Thyroid gland (tissue), 4 donors: ENCODE results near the gene FNDC3B. TPM values are rescaled to one million over a fixed set of nuclear protein-coding genes. Genes with fewer than 3 reads are reported as not detected.
A peak's percentile ranks its signal among the peaks of the same experiment; 100 is the strongest.

Experiments
- DNase-seq, 2 donors: peaks; one replicate each; pipeline ENCODE4 v3.0.0-alpha.2; 2019
- H3K27ac ChIP-seq, 3 donors: fragments of 200-600 bp; sonication (generic); 1 replicate in 2 of 3; 2 replicates in 1 of 3; pipeline ENCODE4 v1.5.1; 2016 to 2019; ENCODE audit warnings: mild to moderate bottlenecking in 1 of 3, moderate library complexity in 1 of 3
- H3K27me3 ChIP-seq: fragments of 200-600 bp; sonication (generic); one replicate; pipeline ENCODE4 v1.5.1; 2019
- H3K36me3 ChIP-seq, 2 donors: fragments of 200-600 bp; sonication (generic); one replicate each; pipeline ENCODE4 v1.5.1; 2016 to 2019
- H3K4me1 ChIP-seq, 2 donors: fragments of 200-600 bp; sonication (generic); one replicate each; pipeline ENCODE4 v1.5.1; 2017 to 2019
- H3K4me3 ChIP-seq, 3 donors: fragments of 200-600 bp; sonication (generic); replicated peaks in 1 of 3; 1 replicate in 2 of 3; 2 replicates in 1 of 3; pipeline ENCODE4 v1.5.1; 2016; ENCODE audit warnings: mild to moderate bottlenecking in 1 of 3
- H3K9me3 ChIP-seq: fragments of 200-600 bp; sonication (generic); one replicate; pipeline ENCODE4 v1.5.1; 2017
- POLR2A ChIP-seq, 2 donors: fragments of 450-650 bp; IDR thresholded peaks; one replicate each; pipeline ENCODE4 v1.6.1; 2017; ENCODE audit warnings: antibody characterized with exemption in 2 of 2, mild to moderate bottlenecking in 2 of 2, moderate library complexity in 1 of 2
- WGBS, 2 donors: methylation state at CpG; one replicate each; pipeline ENCODE4 v1.1.5; 2017; 5-methylcytosine and 5-hydroxymethylcytosine counted together
- intact Hi-C: fragments of 100-400 bp; cut with DNase I; formaldehyde crosslinking; loops from one replicate; pipeline ENCODE4 v1.15.1; 2023
- total RNA-seq, 4 donors: library from RNA; depleted of rRNA; stranded (reverse); fragments of >200 nt; gene quantifications; one replicate each; pipeline ENCODE4 v1.2.3, GENCODE V29; 2016
- TF ChIP-seq, protein P1 (sequence below), 6 experiments: fragments of 200-600 bp in 3 of 6; fragments of 450-650 bp in 3 of 6; sonication (generic) in 3 of 6; IDR thresholded peaks; one replicate each; pipeline ENCODE4 v1.5.1; 2016 to 2019; ENCODE audit warnings: antibody characterized with exemption in 6 of 6, mild to moderate bottlenecking in 2 of 6, inconsistent platforms in 1 of 6, moderate library complexity in 1 of 6

Gene FNDC3B
- total RNA-seq, 4 donors from 2014 or later, result 118 to 172 (median 146) TPM

DNA sequence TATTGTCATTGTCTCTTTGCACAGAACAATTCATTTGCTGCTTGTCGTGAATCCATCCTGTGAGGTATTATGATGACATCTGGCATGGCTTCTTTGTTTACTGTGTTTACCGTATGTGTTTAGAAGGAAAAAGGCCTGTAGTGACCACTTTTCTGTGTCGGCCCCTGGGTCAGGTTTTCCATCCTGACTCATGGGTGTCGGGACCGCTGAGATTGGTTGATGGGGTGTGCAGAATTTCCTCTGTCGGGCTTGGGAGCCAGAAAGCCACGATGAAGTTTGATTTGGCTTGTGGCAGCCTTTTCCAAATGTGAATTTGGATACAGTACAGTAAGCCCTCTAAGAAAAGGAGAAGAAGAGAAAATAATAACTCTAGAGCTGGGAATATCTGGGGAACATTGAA is 113.5 kb downstream of the FNDC3B start:
- intact Hi-C loops, result no loop called here
- WGBS, 2 donors, result 40 to 52% methylated on average over 7 of the region's 7 CpGs
- no peaks in the 10 kb centered on the region for H3K27me3 ChIP-seq
- no peaks in the 10 kb centered on the region for H3K36me3 ChIP-seq
- no peak for DNase-seq
- TF ChIP-seq POLR2A (IDR thresholded peaks at IDR 0.05), result no peak
- TF ChIP-seq, protein P1, sequence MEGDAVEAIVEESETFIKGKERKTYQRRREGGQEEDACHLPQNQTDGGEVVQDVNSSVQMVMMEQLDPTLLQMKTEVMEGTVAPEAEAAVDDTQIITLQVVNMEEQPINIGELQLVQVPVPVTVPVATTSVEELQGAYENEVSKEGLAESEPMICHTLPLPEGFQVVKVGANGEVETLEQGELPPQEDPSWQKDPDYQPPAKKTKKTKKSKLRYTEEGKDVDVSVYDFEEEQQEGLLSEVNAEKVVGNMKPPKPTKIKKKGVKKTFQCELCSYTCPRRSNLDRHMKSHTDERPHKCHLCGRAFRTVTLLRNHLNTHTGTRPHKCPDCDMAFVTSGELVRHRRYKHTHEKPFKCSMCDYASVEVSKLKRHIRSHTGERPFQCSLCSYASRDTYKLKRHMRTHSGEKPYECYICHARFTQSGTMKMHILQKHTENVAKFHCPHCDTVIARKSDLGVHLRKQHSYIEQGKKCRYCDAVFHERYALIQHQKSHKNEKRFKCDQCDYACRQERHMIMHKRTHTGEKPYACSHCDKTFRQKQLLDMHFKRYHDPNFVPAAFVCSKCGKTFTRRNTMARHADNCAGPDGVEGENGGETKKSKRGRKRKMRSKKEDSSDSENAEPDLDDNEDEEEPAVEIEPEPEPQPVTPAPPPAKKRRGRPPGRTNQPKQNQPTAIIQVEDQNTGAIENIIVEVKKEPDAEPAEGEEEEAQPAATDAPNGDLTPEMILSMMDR (IDR thresholded peaks at IDR 0.05), result no peak
- no peak overlapping the region for H3K4me3 ChIP-seq
- peaks cover 50 to 64% of the 10 kb centered on the region in 2 donors for H3K4me1 ChIP-seq
- H3K27ac ChIP-seq, result peak overlapping the region; percentile 44 to 82 (median 68)
- no peaks in the 10 kb centered on the region for H3K9me3 ChIP-seq

DNA sequence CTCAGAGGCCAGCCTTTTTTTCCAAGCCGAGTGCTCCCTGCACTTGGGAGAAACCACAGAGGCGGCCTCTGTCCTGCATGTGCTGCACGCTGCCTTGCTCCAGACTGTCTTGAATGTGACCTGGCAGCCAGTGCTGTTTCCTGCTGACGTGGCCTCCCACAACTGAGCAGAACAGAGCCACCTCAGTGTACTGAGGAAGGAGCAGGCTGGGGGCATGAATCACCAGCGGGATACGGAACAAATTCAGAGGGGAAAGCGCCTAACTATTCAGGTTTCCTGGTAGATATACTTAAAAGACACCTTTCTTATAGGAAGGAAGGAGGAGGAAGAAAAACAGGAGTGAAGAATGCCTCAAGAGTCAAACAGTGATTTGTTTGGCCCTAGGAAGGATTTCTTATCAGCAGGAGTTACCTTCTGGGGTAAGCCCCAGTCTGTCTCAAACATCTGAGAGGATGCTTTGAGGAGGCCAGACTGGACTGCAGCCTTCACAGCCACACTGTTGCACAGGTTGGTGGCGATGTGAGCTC is 114.0 kb downstream of the FNDC3B start:
- no peaks in the 10 kb centered on the region for H3K9me3 ChIP-seq
- no peak overlapping the region for H3K4me3 ChIP-seq
- intact Hi-C loops, result no loop called here
- no peaks in the 10 kb centered on the region for H3K36me3 ChIP-seq
- peak overlapping the region; percentile 68 to 82 (median 70) for H3K27ac ChIP-seq
- peak; percentile 92 for DNase-seq
- WGBS, 2 donors, result 18 to 24% methylated on average over 8 of the region's 8 CpGs
- peaks cover 46 to 64% of the 10 kb centered on the region in 2 donors for H3K4me1 ChIP-seq
- TF ChIP-seq POLR2A (IDR thresholded peaks at IDR 0.05), result peak in 1 of 2 donors; percentile 64
- TF ChIP-seq, protein P1 (IDR thresholded peaks at IDR 0.05), result no peak
- H3K27me3 ChIP-seq, result no peaks in the 10 kb centered on the region

DNA sequence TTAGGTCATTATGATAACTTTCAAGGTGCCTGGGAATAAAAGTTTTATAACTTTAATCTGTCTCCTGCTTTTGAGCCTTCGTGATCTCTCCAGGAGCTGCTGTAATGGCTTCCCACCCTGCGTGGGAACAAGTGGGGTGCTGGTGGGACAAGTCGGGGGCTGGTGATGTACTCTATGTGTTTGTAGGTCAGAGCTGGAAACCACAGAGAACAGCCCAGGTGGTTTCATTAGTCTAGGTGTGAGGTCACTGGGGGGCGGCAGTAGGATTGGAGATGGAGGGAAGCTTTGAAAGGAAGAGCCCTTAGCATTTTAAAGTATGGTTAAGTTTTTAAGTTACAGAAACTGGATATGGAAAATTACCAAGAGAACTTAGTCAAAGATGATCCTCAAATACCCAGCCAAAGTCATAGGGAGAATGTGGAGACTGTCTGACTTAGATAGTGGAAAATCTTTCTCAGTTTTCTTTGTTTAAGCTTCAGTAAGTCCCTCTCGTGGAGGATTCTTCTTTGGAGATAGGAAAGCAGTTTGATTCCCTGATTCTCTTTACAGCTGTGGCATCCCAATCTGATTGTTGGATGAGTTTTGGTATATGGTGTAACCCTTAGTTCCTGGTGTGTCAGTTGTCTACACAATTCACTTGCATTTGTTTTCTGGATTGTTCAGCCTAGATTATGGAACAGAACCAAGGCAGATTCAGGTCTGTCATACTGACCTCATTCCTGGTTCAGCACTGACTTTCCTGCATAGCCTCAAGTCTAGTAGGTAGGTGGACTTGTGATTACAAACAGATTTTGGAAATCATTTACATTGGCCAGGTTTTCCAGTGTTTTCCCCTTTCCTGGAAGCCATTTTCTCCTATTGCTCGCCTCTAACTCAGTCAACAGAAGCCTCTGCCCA is 115.6 kb downstream of the FNDC3B start:
- WGBS, 2 donors, result 88 to 91% methylated on average over 6 of the region's 6 CpGs
- Histone ChIP-seq H3K27ac (peak overlapping the region; percentile 58 to 66 (median 59)), H3K4me1 (peaks cover 52 to 74% of the 10 kb centered on the region in 2 donors), H3K36me3 (no peaks in the 10 kb centered on the region), H3K9me3 (no peaks in the 10 kb centered on the region), H3K27me3 (no peaks in the 10 kb centered on the region), H3K4me3 (no peak overlapping the region)
- TF ChIP-seq, protein P1 (IDR thresholded peaks at IDR 0.05), result no peak
- no peak for TF ChIP-seq POLR2A (IDR thresholded peaks at IDR 0.05)
- DNase-seq, result no peak
- intact Hi-C loops, result no loop called here

GRCh38 chr3:172155897-172156585 is 116.7 kb downstream of the FNDC3B start:
- Histone ChIP-seq H3K27ac (peak overlapping the region; percentile 58 to 66 (median 59)), H3K9me3 (no peaks in the 10 kb centered on the region), H3K36me3 (no peaks in the 10 kb centered on the region), H3K27me3 (no peaks in the 10 kb centered on the region), H3K4me3 (no peak overlapping the region), H3K4me1 (peaks cover 58 to 80% of the 10 kb centered on the region in 2 donors)
- intact Hi-C loops, result no loop called here
- TF ChIP-seq, protein P1 (IDR thresholded peaks at IDR 0.05), result no peak
- no peak for TF ChIP-seq POLR2A (IDR thresholded peaks at IDR 0.05)
- peak; percentile 84 to 88 for DNase-seq
- 54 to 58% methylated on average over 8 of the region's 8 CpGs for WGBS, 2 donors
